Keratinocyte (primary cell): ENCODE measurements around the gene SIGLEC5.

Experiments used
- CTCF ChIP-seq, 3 experiments: IDR thresholded peaks in 1 of 3; conservative IDR thresholded peaks in 1 of 3; optimal IDR thresholded peaks in 1 of 3; 2 replicates in 2 of 3; 3 replicates in 1 of 3; pipeline versions ENCODE3 to v1.5.1; 2011; ENCODE audit warnings: low read length in 3 of 3, mild to moderate bottlenecking in 3 of 3, moderate library complexity in 2 of 3, control low read depth in 1 of 3, inconsistent platforms in 1 of 3; ENCODE audit not compliant: insufficient read depth in 2 of 3; ENCODE audit errors: extremely low read depth in 1 of 3
- EZH2 ChIP-seq: IDR thresholded peaks from one replicate; pipeline ENCODE4 v1.6.1; 2012; ENCODE audit warnings: inconsistent platforms, mild to moderate bottlenecking, low read length, moderate library complexity

DNA sequence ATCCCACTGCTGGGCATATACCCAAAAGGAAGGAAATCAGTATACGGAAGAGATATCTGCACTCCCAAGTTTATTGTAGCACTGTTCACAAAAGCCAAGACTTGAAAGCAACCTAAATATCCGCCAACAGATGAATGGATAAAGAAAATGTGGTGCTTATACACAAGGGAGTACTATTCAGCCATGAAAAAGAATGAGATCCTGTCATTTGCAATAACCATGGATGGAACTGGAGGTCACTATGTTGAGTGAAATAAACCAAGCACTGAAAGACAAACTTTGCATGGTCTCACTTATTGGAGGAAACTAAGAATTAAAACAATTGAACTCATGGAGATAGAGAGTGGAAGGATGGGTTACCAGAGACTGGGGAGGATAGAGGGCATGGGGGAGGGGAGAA lies 23.0 kb upstream of the SIGLEC5 start:
- no peak for TF ChIP-seq CTCF (optimal IDR thresholded peaks at IDR 0.05 in 1 of 3, IDR thresholded peaks at IDR 0.05 in 1 of 3, conservative IDR thresholded peaks at IDR 0.05 in 1 of 3; ENCODE audit: extremely low read depth in 1 of 3, insufficient read depth in 2 of 3, low read length in 3 of 3)
- no peak for TF ChIP-seq EZH2
